Measurements from ENCODE around the gene NREP.

DNA sequence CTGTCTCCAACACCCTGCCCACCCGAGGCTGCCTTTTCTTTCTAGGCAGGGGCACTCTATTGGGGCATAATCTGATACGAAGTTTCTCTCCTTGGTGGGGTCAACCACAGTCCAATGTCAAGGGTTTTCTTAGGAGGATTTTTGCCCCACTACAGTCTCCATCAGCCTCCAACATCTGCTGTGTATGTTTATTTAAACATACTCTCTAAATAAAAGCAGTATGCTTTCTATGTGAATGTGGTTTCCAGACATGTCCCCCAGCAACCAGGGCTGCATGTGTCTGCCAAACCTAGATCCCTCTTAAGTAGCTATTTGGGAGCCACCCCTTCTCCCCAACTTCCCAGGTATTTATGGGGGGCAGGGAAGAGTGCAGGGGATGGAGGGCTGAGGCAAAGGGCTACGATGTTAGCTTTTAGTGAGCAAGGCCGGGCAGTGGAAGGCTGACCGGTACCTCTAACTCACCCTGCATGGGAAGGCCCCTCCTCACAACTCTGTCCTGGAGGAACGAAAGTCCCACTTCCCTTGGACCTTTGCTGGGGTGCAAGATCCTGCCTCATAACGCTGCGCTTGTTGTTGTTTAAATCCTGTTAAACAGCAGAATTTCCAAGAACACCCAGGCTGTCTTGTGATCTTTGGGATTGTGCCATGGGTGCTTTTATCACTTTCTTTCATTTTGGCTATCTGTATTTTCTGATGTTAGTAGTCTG is 75.4 kb downstream of the NREP start:
- TF ChIP-seq POLR2A (IDR thresholded peaks at IDR 0.05; ENCODE audit: low read length) (no peak), GATA1 (IDR thresholded peaks at IDR 0.05; ENCODE audit: low read depth, low read length) (no peak)

All from erythroblast (primary cell).